Muscle layer of colon (tissue), 2 donors: ENCODE data around the gene ZFYVE16.
"Not testable (repeated sequence)": the region's sequence is repeated elsewhere in the genome, so short reads cannot be mapped to it uniquely, and the experiment has no call there.

Experiments used
- H3K27ac ChIP-seq: one replicate; pipeline ENCODE4 v1.7.0; 2013; ENCODE audit warnings: low read depth, mild to moderate bottlenecking, low read length, moderate library complexity
- H3K27me3 ChIP-seq, 2 donors: one replicate each; pipeline ENCODE4 v1.7.0; 2013; ENCODE audit warnings: low read length in 2 of 2, mild to moderate bottlenecking in 2 of 2; ENCODE audit not compliant: insufficient read depth in 2 of 2, control insufficient read depth in 1 of 2
- H3K36me3 ChIP-seq: one replicate; pipeline ENCODE4 v1.7.0; 2013; ENCODE audit warnings: mild to moderate bottlenecking, low read length; ENCODE audit not compliant: insufficient read depth
- H3K4me1 ChIP-seq: one replicate; pipeline ENCODE4 v1.7.0; 2013; ENCODE audit warnings: mild to moderate bottlenecking, low read length; ENCODE audit not compliant: insufficient read depth
- H3K4me3 ChIP-seq, 2 donors: one replicate each; pipeline ENCODE4 v1.7.0; 2013; ENCODE audit warnings: low read length in 2 of 2, low read depth in 1 of 2, mild to moderate bottlenecking in 1 of 2, moderate library complexity in 1 of 2
- H3K9ac ChIP-seq: one replicate; pipeline ENCODE4 v1.7.0; 2013; ENCODE audit warnings: low read length
- H3K9me3 ChIP-seq: one replicate; pipeline ENCODE4 v1.7.0; 2013; ENCODE audit warnings: mild to moderate bottlenecking, low read length
- donor health status: abdominal sarcoma.
- donor health status: Adenocarcinoma of cecum.

The ZFYVE16 gene

DNA sequence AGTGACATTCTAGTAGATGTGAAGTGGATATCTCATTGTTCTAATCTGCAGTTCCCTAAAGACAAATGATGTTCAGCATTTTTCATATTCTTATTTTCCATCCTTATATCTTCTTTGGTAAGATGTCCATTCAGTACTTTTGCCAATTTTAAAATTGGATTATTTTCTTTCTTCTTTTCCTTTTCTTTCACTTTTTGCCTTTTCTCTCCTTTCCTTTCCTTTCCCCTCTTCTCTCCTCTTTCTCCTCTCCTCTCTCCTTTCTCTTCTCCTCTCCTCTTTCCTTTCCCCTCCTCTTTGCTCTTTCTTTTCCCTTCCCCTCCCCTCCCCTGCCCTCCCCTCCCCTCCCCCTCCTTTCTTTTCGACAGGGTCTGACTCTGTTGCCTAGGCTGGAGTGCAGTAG lies 10.1 kb downstream of the ZFYVE16 start:
- no peaks in the 10 kb centered on the region for H3K4me1 ChIP-seq
- H3K27ac ChIP-seq, result no peak overlapping the region
- H3K27me3 ChIP-seq, result no peaks in the 10 kb centered on the region
- H3K9me3 ChIP-seq, result no peaks in the 10 kb centered on the region
- H3K4me3 ChIP-seq, result no peak overlapping the region
- H3K36me3 ChIP-seq, result no peaks in the 10 kb centered on the region
- H3K9ac ChIP-seq, result no peak overlapping the region

DNA sequence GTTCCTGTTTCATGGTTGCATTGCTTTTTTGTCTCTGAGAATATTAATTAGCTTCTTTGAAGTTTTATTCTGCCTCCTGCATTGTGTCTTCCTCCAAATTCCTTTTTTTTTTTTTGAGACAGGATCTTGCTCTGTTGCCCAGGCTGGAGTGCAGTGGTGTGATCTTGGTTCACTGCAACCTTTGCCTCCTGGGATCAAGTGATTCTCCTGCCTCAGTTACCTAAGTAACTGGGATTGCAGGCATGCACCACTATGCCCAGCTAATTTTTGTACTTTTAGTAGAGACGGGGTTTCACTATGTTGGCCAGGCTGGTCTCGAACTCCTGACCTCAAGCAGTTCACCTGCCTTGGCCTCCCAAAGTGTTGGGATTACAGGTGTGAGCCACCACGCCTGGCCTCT lies 16.5 kb downstream of the ZFYVE16 start:
- H3K9ac ChIP-seq, H3K27ac ChIP-seq, H3K4me3 ChIP-seq, H3K4me1 ChIP-seq, H3K27me3 ChIP-seq, H3K9me3 ChIP-seq, H3K36me3 ChIP-seq: not testable (repeated sequence)

DNA sequence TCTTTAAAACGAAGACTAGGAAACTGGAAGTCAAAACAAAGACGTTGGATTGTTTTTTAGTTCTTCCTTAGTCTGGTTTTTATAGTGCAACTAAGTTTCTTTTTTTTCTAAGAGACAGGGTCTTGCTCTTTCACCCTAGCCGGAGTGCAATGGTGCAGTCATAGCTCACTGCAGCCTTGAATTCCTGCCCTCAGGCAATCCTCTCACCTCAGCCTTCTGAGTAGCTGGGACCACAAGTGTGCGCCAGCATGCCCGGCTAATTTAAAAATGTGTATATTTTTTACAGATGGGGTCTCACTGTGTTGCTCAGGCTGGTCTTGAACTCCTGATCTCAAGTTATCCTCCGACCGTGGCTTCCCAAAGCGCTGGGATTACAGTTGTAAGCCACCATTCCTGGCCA lies 27.6 kb downstream of the ZFYVE16 start:
- Histone ChIP-seq H3K27me3 (no peaks in the 10 kb centered on the region), H3K36me3 (peaks cover 20% of the 10 kb centered on the region)

DNA sequence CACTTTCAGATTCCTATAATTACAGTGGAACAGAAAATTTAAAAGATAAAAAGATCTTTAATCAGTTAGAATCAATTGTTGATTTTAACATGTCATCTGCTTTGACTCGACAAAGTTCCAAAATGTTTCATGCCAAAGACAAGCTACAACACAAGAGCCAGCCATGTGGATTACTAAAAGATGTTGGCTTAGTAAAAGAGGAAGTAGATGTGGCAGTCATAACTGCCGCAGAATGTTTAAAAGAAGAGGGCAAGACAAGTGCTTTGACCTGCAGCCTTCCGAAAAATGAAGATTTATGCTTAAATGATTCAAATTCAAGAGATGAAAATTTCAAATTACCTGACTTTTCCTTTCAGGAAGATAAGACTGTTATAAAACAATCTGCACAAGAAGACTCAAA lies 29.5 kb downstream of the ZFYVE16 start:
- H3K4me3 ChIP-seq, result no peak overlapping the region
- H3K9me3 ChIP-seq, result no peaks in the 10 kb centered on the region
- peaks cover 22% of the 10 kb centered on the region for H3K36me3 ChIP-seq
- no peak overlapping the region for H3K9ac ChIP-seq
- H3K4me1 ChIP-seq, result no peaks in the 10 kb centered on the region
- no peak overlapping the region for H3K27ac ChIP-seq
- H3K27me3 ChIP-seq, result no peaks in the 10 kb centered on the region

More for the DNA sequence above, 27.6 kb downstream of the ZFYVE16 start:
- H3K9ac ChIP-seq, result no peak overlapping the region
- H3K27ac ChIP-seq, result no peak overlapping the region
- no peaks in the 10 kb centered on the region for H3K9me3 ChIP-seq
- H3K4me3 ChIP-seq, result no peak overlapping the region
- no peaks in the 10 kb centered on the region for H3K4me1 ChIP-seq

DNA sequence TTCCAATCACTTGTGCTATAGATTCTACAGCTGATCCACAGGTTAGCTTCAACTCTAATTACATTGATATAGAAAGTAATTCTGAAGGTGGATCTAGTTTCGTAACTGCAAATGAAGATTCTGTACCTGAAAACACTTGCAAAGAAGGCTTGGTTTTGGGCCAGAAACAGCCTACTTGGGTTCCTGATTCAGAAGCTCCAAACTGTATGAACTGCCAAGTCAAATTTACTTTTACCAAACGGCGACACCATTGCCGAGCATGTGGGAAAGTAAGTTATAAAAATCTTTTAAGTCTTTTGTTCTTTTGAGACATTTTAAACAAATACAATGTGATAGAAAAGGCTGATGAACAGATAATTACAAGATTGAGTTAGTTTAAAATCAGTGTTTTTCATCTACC lies 30.9 kb downstream of the ZFYVE16 start:
- Histone ChIP-seq H3K4me1 (no peaks in the 10 kb centered on the region), H3K4me3 (no peak overlapping the region), H3K9me3 (no peaks in the 10 kb centered on the region), H3K9ac (no peak overlapping the region), H3K27ac (no peak overlapping the region), H3K27me3 (no peaks in the 10 kb centered on the region), H3K36me3 (peaks cover 32% of the 10 kb centered on the region)

DNA sequence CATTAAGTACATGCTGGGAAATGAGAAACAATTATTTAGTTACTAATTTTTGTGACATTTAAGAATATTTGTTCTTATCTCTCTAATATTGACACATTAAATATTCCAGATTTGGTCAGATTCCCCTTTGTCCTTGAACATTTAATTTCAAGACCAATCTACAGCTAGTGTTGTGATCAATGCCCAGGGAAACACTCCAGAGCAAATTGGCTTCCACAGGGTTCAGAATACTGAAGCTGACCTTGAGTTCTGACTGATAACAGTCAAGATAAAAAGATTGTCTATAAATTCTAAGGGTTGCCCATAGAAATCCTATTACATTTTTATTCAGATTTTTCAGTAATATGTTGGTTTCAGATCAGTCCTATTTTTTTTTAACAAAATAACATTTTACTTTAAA lies 31.3 kb downstream of the ZFYVE16 start:
- Histone ChIP-seq H3K27me3 (no peaks in the 10 kb centered on the region), H3K27ac (no peak overlapping the region), H3K9me3 (no peaks in the 10 kb centered on the region), H3K36me3 (peaks cover 32% of the 10 kb centered on the region), H3K4me3 (no peak overlapping the region), H3K4me1 (no peaks in the 10 kb centered on the region), H3K9ac (no peak overlapping the region)

DNA sequence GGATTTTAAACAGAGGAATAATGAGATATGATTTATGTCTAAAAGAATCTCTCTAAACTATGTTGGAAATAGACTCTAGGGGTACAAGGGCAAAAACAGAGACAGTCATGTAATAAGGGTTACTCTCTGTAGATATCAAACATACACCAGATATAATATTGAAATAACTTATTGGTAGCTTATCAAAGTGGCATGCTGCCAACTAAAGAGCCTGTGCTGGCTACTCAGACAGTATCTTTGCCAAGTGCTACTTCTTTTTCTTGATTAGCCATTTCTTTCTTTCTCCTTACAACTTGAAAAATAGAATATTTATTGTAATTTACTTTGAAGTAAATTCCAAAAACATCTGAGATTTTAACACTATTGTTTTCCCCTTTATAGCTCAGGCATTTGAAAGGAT lies 34.9 kb downstream of the ZFYVE16 start:
- Histone ChIP-seq H3K27me3 (no peaks in the 10 kb centered on the region), H3K4me1 (no peaks in the 10 kb centered on the region), H3K9me3 (no peaks in the 10 kb centered on the region), H3K4me3 (no peak overlapping the region), H3K27ac (no peak overlapping the region), H3K9ac (no peak overlapping the region), H3K36me3 (peaks cover 24% of the 10 kb centered on the region)

DNA sequence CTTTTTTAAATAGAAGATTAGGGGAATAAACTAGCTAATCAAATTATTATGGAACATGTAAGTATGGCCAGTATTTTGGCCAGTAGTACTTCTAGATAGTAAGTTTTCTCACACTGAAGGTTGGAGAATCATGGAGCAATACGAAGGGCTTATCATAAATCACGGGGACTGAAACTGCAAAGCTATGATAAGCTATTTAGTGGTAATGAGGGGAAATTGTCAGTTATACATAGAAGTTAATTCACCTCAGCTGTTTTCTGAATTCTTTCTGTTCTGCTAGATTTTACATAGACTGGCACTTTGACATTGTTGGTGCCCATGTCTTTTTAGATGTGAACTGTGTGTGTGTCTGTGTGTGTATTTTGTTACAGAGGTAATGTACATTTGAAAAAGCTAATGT lies 45.5 kb downstream of the ZFYVE16 start:
- Histone ChIP-seq H3K27me3 (no peaks in the 10 kb centered on the region), H3K36me3 (peaks cover 18% of the 10 kb centered on the region)

DNA sequence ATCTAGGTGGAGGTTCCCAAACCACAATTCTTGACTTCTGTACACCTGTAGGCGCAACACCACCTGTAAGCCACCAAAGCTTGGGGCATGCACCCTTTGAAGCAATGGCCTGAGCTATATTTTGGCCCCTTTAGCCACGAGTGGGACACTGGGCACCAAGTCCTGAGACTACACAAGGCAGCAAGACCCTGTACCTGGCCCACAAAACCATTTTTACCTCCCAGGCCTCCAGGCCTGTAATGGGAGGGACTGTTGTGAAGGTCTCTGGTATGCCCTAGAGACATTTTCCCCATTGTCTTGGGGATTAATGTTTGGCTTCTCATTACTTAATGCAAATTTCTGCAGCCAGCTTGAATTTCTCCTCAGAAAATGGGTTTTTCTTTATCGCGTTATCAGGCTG lies 55.4 kb downstream of the ZFYVE16 start:
- Histone ChIP-seq H3K27me3 (no peaks in the 10 kb centered on the region), H3K36me3 (peaks cover 27% of the 10 kb centered on the region), H3K4me3 (no peak overlapping the region), H3K9ac (no peak overlapping the region), H3K4me1 (no peaks in the 10 kb centered on the region), H3K9me3 (no peaks in the 10 kb centered on the region), H3K27ac (no peak overlapping the region)

More for the DNA sequence above, 45.5 kb downstream of the ZFYVE16 start:
- Histone ChIP-seq H3K27ac (no peak overlapping the region), H3K9ac (no peak overlapping the region), H3K4me1 (no peaks in the 10 kb centered on the region), H3K9me3 (no peaks in the 10 kb centered on the region), H3K4me3 (no peak overlapping the region)

DNA sequence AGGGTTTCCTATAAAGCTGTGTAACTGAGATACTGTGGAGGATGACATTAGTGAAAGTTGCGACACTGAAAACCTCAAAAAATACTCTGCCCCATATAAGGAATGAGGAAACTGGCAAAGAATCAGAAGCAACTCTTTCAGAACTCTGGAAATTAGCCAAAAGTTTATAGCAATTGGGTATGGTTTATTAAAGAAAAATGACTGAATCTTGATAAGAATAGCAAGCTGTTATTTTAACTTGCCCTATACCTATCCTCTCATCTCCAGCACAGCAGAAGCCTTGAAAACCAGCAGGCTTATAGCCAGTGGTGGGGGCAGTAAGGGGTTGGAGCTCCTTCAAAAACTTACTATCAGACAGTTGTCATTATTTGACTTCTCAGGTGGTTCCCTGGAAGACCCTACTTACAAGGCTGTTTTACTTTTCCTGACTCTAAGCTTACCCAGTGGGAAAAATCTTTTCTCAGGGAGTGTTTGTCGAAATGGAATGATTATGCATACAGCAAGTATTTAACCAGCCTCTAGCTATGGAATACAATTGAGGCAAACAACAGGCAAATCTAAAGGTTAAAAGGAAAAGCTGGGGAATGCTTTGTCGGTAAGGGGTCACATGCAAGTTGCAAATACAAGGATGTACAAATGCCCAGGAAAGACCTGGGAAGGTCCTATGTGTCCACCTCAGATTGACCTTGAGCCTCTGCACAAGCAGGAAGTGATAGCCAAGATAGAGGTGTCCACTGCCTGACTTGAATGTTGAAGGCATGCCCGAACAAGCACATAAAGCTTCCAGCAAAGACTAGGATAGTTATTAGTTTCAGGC lies 59.0 kb downstream of the ZFYVE16 start:
- no peaks in the 10 kb centered on the region for H3K27me3 ChIP-seq
- H3K27ac ChIP-seq, result no peak overlapping the region
- no peak overlapping the region for H3K9ac ChIP-seq
- no peaks in the 10 kb centered on the region for H3K9me3 ChIP-seq
- H3K4me3 ChIP-seq, result no peak overlapping the region
- no peaks in the 10 kb centered on the region for H3K4me1 ChIP-seq
- H3K36me3 ChIP-seq, result peaks cover 12% of the 10 kb centered on the region

DNA sequence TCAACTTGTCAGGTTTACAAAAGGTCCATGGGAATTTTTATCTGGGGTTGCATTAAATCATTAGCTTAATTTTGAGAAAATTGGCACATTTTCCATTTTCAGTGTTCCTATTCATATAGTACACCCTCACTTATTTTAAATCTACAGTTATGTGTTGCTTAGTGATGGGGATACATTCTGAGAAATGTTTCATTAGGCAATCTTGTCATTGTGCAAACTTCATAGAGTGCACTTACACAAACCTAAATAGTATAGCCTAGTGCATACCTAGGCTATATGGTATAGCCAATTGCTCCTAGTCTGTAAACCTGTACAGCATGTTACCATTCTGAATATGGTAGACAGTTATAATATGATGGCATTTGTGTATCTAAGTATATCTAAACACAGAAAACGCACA lies 60.3 kb downstream of the ZFYVE16 start:
- Histone ChIP-seq H3K36me3 (peaks cover 6% of the 10 kb centered on the region), H3K9ac (no peak overlapping the region), H3K27ac (no peak overlapping the region), H3K9me3 (no peaks in the 10 kb centered on the region), H3K27me3 (no peaks in the 10 kb centered on the region), H3K4me3 (no peak overlapping the region), H3K4me1 (no peaks in the 10 kb centered on the region)

DNA sequence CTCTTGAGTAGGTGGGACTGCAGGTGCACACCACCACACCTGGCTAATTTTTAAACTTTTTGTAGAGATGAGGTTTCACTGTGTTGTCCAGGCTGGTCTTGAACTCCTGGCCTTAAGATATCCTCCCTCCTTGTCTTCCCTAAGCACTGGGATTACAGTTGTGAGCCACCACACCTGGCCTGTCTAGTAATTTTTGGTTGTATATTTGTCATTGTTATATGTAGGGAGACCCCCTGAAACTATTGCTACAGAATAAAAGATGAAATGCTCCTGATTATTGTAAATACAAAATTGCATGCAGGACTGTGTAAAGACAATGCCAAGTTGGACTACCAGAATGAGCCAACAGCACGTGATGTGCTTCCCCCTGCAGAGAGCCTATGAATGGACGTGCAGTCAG lies 62.8 kb downstream of the ZFYVE16 start:
- not testable (repeated sequence) for H3K4me1 ChIP-seq, H3K27me3 ChIP-seq, H3K9ac ChIP-seq, H3K9me3 ChIP-seq, H3K4me3 ChIP-seq, H3K27ac ChIP-seq
- H3K36me3 ChIP-seq, result peaks cover 25% of the 10 kb centered on the region
